Large intestine (tissue), 3 donors: ENCODE results near the gene PDZD2. TPM values are rescaled to one million over a fixed set of nuclear protein-coding genes. Genes with fewer than 3 reads are reported as not detected.

ENCODE experiments used
- DNase-seq, 2 donors: peaks; one replicate each; pipeline versions ENCODE4 v3.0.0 to v3.0.0-alpha.2; 2013
- H3K27ac ChIP-seq: one replicate; pipeline ENCODE4 v1.5.1; 2013; ENCODE audit warnings: low read length
- H3K27me3 ChIP-seq: 2 replicates; pipeline ENCODE4 v1.6.1; 2013; ENCODE audit warnings: low read length; ENCODE audit not compliant: control insufficient read depth, insufficient read depth
- H3K36me3 ChIP-seq: 2 replicates; pipeline ENCODE4 v1.6.1; 2013; ENCODE audit warnings: low read length; ENCODE audit not compliant: control insufficient read depth, insufficient read depth
- H3K4me1 ChIP-seq: one replicate; pipeline ENCODE4 v1.6.1; 2013; ENCODE audit warnings: low read length; ENCODE audit not compliant: control insufficient read depth, insufficient read depth
- H3K4me3 ChIP-seq: one replicate; pipeline ENCODE4 v1.5.1; 2013; ENCODE audit warnings: low read length
- H3K9me3 ChIP-seq: one replicate; pipeline ENCODE4 v1.6.1; 2013; ENCODE audit warnings: mild to moderate bottlenecking, low read depth, low read length, moderate library complexity; ENCODE audit not compliant: control insufficient read depth
- WGBS: methylation state at CpG from one replicate; pipeline ENCODE4 v1.1.5; 2013; ENCODE audit warnings: low lambda C conversion rate; ENCODE audit not compliant: insufficient coverage; 5-methylcytosine and 5-hydroxymethylcytosine counted together
- polyA plus RNA-seq: library from polyadenylated mRNA; unstranded; fragments of 120-200 nt; gene quantifications from one replicate; pipeline ENCODE4 v1.2.1, GENCODE V29; 2013

The PDZD2 gene
- polyA plus RNA-seq, 1 donor: 4.7 TPM

GRCh38 chr5:31637851-31638250, 1.1 kb upstream of the PDZD2 start:
- peaks cover 3% of the 10 kb centered on the region for H3K9me3 ChIP-seq
- peaks cover 59% of the 10 kb centered on the region for H3K27me3 ChIP-seq
- no peak overlapping the region for H3K4me3 ChIP-seq
- no peak for DNase-seq
- no CpG with 5 or more reads among the region's 6 CpGs for WGBS
- H3K36me3 ChIP-seq: no peaks in the 10 kb centered on the region
- peaks cover 3% of the 10 kb centered on the region for H3K4me1 ChIP-seq
- no peak overlapping the region for H3K27ac ChIP-seq

GRCh38 chr5:31638345-31638744, 586 bp upstream of the PDZD2 start:
- H3K4me3 ChIP-seq: peak overlapping the region; percentile 50
- no CpG with 5 or more reads among the region's 9 CpGs for WGBS
- peaks cover 63% of the 10 kb centered on the region for H3K27me3 ChIP-seq
- no peak for DNase-seq
- H3K9me3 ChIP-seq: peaks cover 3% of the 10 kb centered on the region
- no peak overlapping the region for H3K27ac ChIP-seq
- H3K36me3 ChIP-seq: no peaks in the 10 kb centered on the region
- peaks cover 3% of the 10 kb centered on the region for H3K4me1 ChIP-seq

GRCh38 chr5:31639481-31640411, 815 bp downstream of the PDZD2 start:
- DNase-seq: no peak
- Histone ChIP-seq H3K36me3 (no peaks in the 10 kb centered on the region), H3K4me1 (peaks cover 3% of the 10 kb centered on the region), H3K27ac (no peak overlapping the region), H3K4me3 (peak overlapping the region; percentile 7), H3K27me3 (peaks cover 65% of the 10 kb centered on the region), H3K9me3 (peaks cover 3% of the 10 kb centered on the region)
- WGBS: 0% methylated on average over 1 of the region's 50 CpGs

GRCh38 chr5:31640573-31640972, 1.6 kb downstream of the PDZD2 start:
- WGBS: no CpG with 5 or more reads among the region's 1 CpG
- Histone ChIP-seq H3K9me3 (peaks cover 3% of the 10 kb centered on the region), H3K27ac (no peak overlapping the region), H3K4me1 (peaks cover 3% of the 10 kb centered on the region), H3K27me3 (peaks cover 65% of the 10 kb centered on the region), H3K4me3 (no peak overlapping the region), H3K36me3 (no peaks in the 10 kb centered on the region)
- DNase-seq: no peak

DNA sequence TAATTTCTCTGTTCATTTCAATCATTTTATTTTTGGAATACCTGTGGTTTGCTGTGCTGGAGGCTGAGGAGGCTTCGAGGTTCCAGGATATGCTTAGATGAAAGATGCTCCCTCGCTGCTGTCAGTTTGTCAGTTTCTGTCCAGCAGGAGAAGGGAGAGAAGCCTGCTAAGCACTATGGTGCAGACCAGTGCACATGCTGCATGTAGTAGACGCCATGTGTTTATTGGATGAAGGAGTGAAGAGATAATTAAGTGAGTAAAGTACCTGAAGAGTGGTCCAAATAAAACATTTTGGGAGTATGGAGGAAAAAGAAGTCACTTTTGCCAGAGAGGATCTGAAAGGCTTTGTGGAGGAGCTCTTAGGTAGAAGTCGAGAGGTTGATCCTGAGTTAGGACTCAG, 2.1 kb downstream of the PDZD2 start:
- WGBS: 100% methylated on average over 1 of the region's 4 CpGs
- Histone ChIP-seq H3K27me3 (peaks cover 62% of the 10 kb centered on the region), H3K27ac (no peak overlapping the region), H3K4me1 (peaks cover 3% of the 10 kb centered on the region), H3K9me3 (peaks cover 3% of the 10 kb centered on the region), H3K36me3 (no peaks in the 10 kb centered on the region), H3K4me3 (no peak overlapping the region)
- DNase-seq: no peak

GRCh38 chr5:31641575-31641974, 2.6 kb downstream of the PDZD2 start:
- 40% methylated on average over 1 of the region's 5 CpGs for WGBS
- Histone ChIP-seq H3K4me1 (peaks cover 3% of the 10 kb centered on the region), H3K27me3 (peaks cover 58% of the 10 kb centered on the region), H3K9me3 (peaks cover 3% of the 10 kb centered on the region), H3K4me3 (no peak overlapping the region), H3K36me3 (no peaks in the 10 kb centered on the region), H3K27ac (no peak overlapping the region)
- no peak for DNase-seq

DNA sequence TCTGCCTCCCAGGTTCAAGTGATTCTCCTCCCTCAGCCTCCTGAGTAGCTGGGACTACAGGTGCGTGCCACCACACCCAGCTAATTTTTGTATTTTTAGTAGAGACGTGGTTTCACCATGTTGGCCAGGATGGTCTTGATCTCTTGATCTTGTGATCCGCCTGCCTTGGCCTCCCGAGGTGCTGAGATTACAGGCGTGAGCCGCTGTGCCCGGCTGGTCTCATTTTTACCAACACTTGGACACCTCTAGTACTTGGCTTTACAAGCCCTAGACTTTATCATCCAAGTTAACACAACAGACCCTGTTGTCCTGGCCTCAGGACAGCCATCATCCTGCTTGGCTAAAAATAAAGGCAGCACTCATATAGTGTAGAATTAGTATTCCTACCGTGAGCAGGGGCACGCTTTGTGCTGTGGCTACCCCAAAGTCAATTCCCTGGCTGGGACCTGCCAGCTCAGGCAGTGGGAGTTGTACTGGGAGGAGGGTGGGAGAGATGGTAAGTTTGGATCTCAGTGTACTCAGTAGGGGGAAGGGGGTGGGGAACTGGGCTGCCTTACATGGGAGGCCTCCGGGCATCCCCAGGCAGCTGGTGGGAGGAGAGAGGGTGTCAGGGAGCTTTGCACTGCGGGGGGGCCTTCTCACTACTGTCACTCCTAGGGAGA, 6.6 kb downstream of the PDZD2 start:
- peaks cover 27% of the 10 kb centered on the region for H3K27me3 ChIP-seq
- H3K4me3 ChIP-seq: no peak overlapping the region
- no CpG with 5 or more reads among the region's 11 CpGs for WGBS
- no peaks in the 10 kb centered on the region for H3K9me3 ChIP-seq
- H3K4me1 ChIP-seq: no peaks in the 10 kb centered on the region
- no peak for DNase-seq
- no peak overlapping the region for H3K27ac ChIP-seq
- no peaks in the 10 kb centered on the region for H3K36me3 ChIP-seq

GRCh38 chr5:31648326-31648725, 9.4 kb downstream of the PDZD2 start:
- H3K36me3 ChIP-seq: no peaks in the 10 kb centered on the region
- H3K4me1 ChIP-seq: no peaks in the 10 kb centered on the region
- no peak overlapping the region for H3K27ac ChIP-seq
- 95% methylated on average over 3 of the region's 6 CpGs for WGBS
- no peak for DNase-seq
- H3K4me3 ChIP-seq: no peak overlapping the region
- H3K27me3 ChIP-seq: peaks cover 2% of the 10 kb centered on the region
- no peaks in the 10 kb centered on the region for H3K9me3 ChIP-seq

- Histone ChIP-seq H3K27me3 (no peaks in the 10 kb centered on the region), H3K9me3 (no peaks in the 10 kb centered on the region), H3K4me1 (no peaks in the 10 kb centered on the region), H3K36me3 (no peaks in the 10 kb centered on the region), H3K27ac (no peak overlapping the region), H3K4me3 (no peak overlapping the region)
- WGBS: no CpG with 5 or more reads among the region's 3 CpGs
- DNase-seq: no peak
Observed at GRCh38 chr5:31651241-31651640, 12.3 kb downstream of the PDZD2 start.

- H3K27me3 ChIP-seq: peaks cover 2% of the 10 kb centered on the region
- H3K4me1 ChIP-seq: no peaks in the 10 kb centered on the region
- DNase-seq: no peak
- WGBS: 94% methylated on average over 2 of the region's 3 CpGs
- H3K36me3 ChIP-seq: no peaks in the 10 kb centered on the region
- H3K9me3 ChIP-seq: no peaks in the 10 kb centered on the region
- no peak overlapping the region for H3K27ac ChIP-seq
- no peak overlapping the region for H3K4me3 ChIP-seq
Observed at GRCh38 chr5:31655491-31655890, 16.6 kb downstream of the PDZD2 start.
